HCT116 (cell line): ENCODE measurements around the gene INSR. TPM values are rescaled to one million over a fixed set of nuclear protein-coding genes. Genes with fewer than 3 reads are reported as not detected.

ENCODE experiments used
- ATAC-seq: fragments of 200-7000 bp; cut with Tn5 transposase; 2 replicates; pipeline ENCODE4 v1.9.1; 2020; ENCODE audit warnings: mild to moderate bottlenecking, moderate library complexity
- BruUV-seq: library from RNA; stranded (reverse); fragments of 400-500 nt; replicated peaks from 2 replicates; lab custom pipeline; 2021; lab: Mats Ljungman, UMichigan
- CTCF ChIA-PET: fragments of 300-600 bp; sonication (Branson Sonifier 250); formaldehyde crosslinking; loops from one replicate; lab custom pipeline; 2021; ENCODE audit warnings: antibody characterized with exemption; lab: Charles Lee
- POLR2A ChIA-PET: fragments of 300-600, 350-600 bp; sonication (Branson Sonifier 250); formaldehyde crosslinking; loops from one replicate; lab custom pipeline; 2021; ENCODE audit warnings: antibody characterized with exemption; lab: Charles Lee
- RAD21 ChIA-PET, 2 experiments: fragments of 300-600 bp; sonication (Branson Sonifier 250); formaldehyde crosslinking; loops; one replicate each; lab custom pipeline; 2023; ENCODE audit warnings: low total read pairs in 2 of 2; ENCODE audit not compliant: uncharacterized antibody in 2 of 2, unreplicated experiment in 2 of 2, low non-redundant PET in 1 of 2; lab: Charles Lee
- DNase-seq: peaks from one replicate; pipeline ENCODE4 v3.0.0-alpha.2; 2010; ENCODE audit warnings: low read depth, low spot score
- H2AFZ ChIP-seq: fragments of 200-600 bp; shearing (Covaris generic), sonication (generic); 2 replicates; pipeline ENCODE4 v1.6.1; 2017; ENCODE audit warnings: low read depth, mixed run types, mixed read lengths, antibody characterized with exemption, low read length; ENCODE audit not compliant: poor library complexity, severe bottlenecking
- H3K27ac ChIP-seq: 2 replicates; pipeline ENCODE4 v1.5.1; 2012; ENCODE audit warnings: low read depth, low read length
- H3K27me3 ChIP-seq: fragments of 200-600 bp; sonication (generic); 2 replicates; pipeline ENCODE4 v1.6.1; 2016; ENCODE audit warnings: mixed run types, low read length, mixed read lengths; ENCODE audit not compliant: insufficient read depth
- H3K36me3 ChIP-seq, 2 experiments: fragments of 200-500 bp in 1 of 2; fragments of 200-600 bp in 1 of 2; sonication (Bioruptor generic) in 1 of 2; sonication (generic) in 1 of 2; 2 replicates each; pipeline versions ENCODE4 v1.5.1 to v1.6.1; 2014 to 2016; ENCODE audit warnings: low read length in 2 of 2, inconsistent platforms in 1 of 2, mixed read lengths in 1 of 2, mixed run types in 1 of 2; ENCODE audit not compliant: insufficient read depth in 2 of 2, control insufficient read depth in 1 of 2
- H3K4me1 ChIP-seq, 2 experiments: fragments of 200-600 bp in 1 of 2; sonication (generic) in 1 of 2; 2 replicates each; pipeline versions ENCODE4 v1.5.1 to v1.6.1; 2012 to 2017; ENCODE audit warnings: low read length in 2 of 2, inconsistent platforms in 1 of 2, mild to moderate bottlenecking in 1 of 2, mixed read lengths in 1 of 2, mixed run types in 1 of 2, moderate library complexity in 1 of 2; ENCODE audit not compliant: insufficient read depth in 2 of 2, control insufficient read depth in 1 of 2
- H3K4me2 ChIP-seq: fragments of 200-600 bp; sonication (generic); 2 replicates; pipeline ENCODE4 v1.6.1; 2017; ENCODE audit warnings: mixed run types, low read length, mixed read lengths
- H3K4me3 ChIP-seq, 2 experiments: fragments of 200-600 bp in 1 of 2; sonication (generic) in 1 of 2; replicated peaks in 1 of 2; 2 replicates each; pipeline ENCODE4 v1.5.1; 2011 to 2016; ENCODE audit warnings: low read length in 2 of 2, control low read depth in 1 of 2, low read depth in 1 of 2, mild to moderate bottlenecking in 1 of 2, mixed read lengths in 1 of 2, mixed run types in 1 of 2
- H3K79me2 ChIP-seq: fragments of 200-600 bp; sonication (generic); 2 replicates; pipeline ENCODE4 v1.6.1; 2017; ENCODE audit warnings: mild to moderate bottlenecking, mixed run types, low read length, moderate library complexity, mixed read lengths; ENCODE audit not compliant: insufficient read depth
- H3K9ac ChIP-seq: fragments of 200-600 bp; sonication (generic); 2 replicates; pipeline ENCODE4 v1.6.1; 2016; ENCODE audit warnings: low read length, mixed read lengths
- H3K9me2 ChIP-seq: fragments of 200-600 bp; sonication (generic), shearing (Covaris generic); 2 replicates; pipeline ENCODE4 v1.6.1; 2017; ENCODE audit warnings: mixed run types, mild to moderate bottlenecking, moderate library complexity; ENCODE audit not compliant: insufficient read depth
- H3K9me3 ChIP-seq, 2 experiments: fragments of 200-500 bp in 1 of 2; fragments of 200-600 bp in 1 of 2; sonication (Bioruptor generic) in 1 of 2; sonication (generic) in 1 of 2; 2 replicates each; pipeline ENCODE4 v1.6.1; 2014 to 2017; ENCODE audit warnings: low read length in 2 of 2, mixed read lengths in 2 of 2, inconsistent platforms in 1 of 2, low read depth in 1 of 2, mild to moderate bottlenecking in 1 of 2, mixed run types in 1 of 2, moderate library complexity in 1 of 2; ENCODE audit not compliant: control insufficient read depth in 1 of 2, insufficient read depth in 1 of 2
- H4K20me1 ChIP-seq: fragments of 200-600 bp; sonication (generic), shearing (Covaris generic); 2 replicates; pipeline ENCODE4 v1.6.1; 2017; ENCODE audit warnings: mixed run types, mild to moderate bottlenecking, moderate library complexity; ENCODE audit not compliant: insufficient read depth
- ATF3 ChIP-seq: IDR thresholded peaks from 2 replicates; pipeline ENCODE4 v1.6.1; 2012
- CBX3 ChIP-seq: IDR thresholded peaks from 2 replicates; pipeline ENCODE4 v1.6.1; 2012; ENCODE audit warnings: low read depth
- CEBPB ChIP-seq: IDR thresholded peaks from 2 replicates; pipeline ENCODE4 v1.6.1; 2012; ENCODE audit warnings: low read depth
- CTCF ChIP-seq, 3 experiments: fragments of 200-600 bp in 1 of 3; sonication (generic) in 1 of 3; IDR thresholded peaks in 2 of 3; conservative IDR thresholded peaks in 1 of 3; 2 replicates each; pipeline ENCODE4 v1.5.1; 2012 to 2017; ENCODE audit warnings: low read depth in 2 of 3, low read length in 2 of 3, antibody characterized with exemption in 1 of 3, borderline replicate concordance in 1 of 3, control low read depth in 1 of 3, mild to moderate bottlenecking in 1 of 3, mixed read lengths in 1 of 3, mixed run types in 1 of 3, moderate library complexity in 1 of 3; ENCODE audit not compliant: insufficient read depth in 1 of 3
- EGR1 ChIP-seq: IDR thresholded peaks from 2 replicates; pipeline ENCODE4 v1.6.1; 2012; ENCODE audit warnings: low read depth
- ELF1 ChIP-seq: IDR thresholded peaks from 2 replicates; pipeline ENCODE4 v1.6.1; 2012; ENCODE audit warnings: low read depth, borderline replicate concordance
- EZH2 ChIP-seq: fragments of 200-600 bp; sonication (generic); IDR thresholded peaks from 2 replicates; pipeline ENCODE4 v1.6.1; 2017; ENCODE audit warnings: antibody characterized with exemption, mixed run types
- JUND ChIP-seq: IDR thresholded peaks from 2 replicates; pipeline ENCODE4 v1.6.1; 2012
- MAX ChIP-seq: IDR thresholded peaks from 2 replicates; pipeline ENCODE4 v1.6.1; 2012
- POLR2A ChIP-seq: IDR thresholded peaks from 2 replicates; pipeline ENCODE4 v1.7.0; 2011; ENCODE audit warnings: borderline replicate concordance; ENCODE audit not compliant: insufficient read depth, insufficient read length; ENCODE audit errors: extremely low read depth
- POLR2AphosphoS5 ChIP-seq: IDR thresholded peaks from 2 replicates; pipeline ENCODE4 v1.6.1; 2011; ENCODE audit warnings: mild to moderate bottlenecking, low read depth, low read length, moderate library complexity
- REST ChIP-seq: IDR thresholded peaks from 2 replicates; pipeline ENCODE4 v1.6.1; 2012; ENCODE audit warnings: low read depth
- SIN3A ChIP-seq: IDR thresholded peaks from 2 replicates; pipeline ENCODE4 v1.6.1; 2012; ENCODE audit warnings: low read depth
- SP1 ChIP-seq: IDR thresholded peaks from 2 replicates; pipeline ENCODE4 v1.6.1; 2012; ENCODE audit warnings: low read depth
- SRF ChIP-seq: IDR thresholded peaks from 2 replicates; pipeline ENCODE4 v1.6.1; 2012; ENCODE audit warnings: low read depth
- TCF7L2 ChIP-seq: IDR thresholded peaks from 2 replicates; pipeline ENCODE4 v1.7.0; 2011; ENCODE audit warnings: borderline replicate concordance, inconsistent platforms; ENCODE audit not compliant: insufficient read depth, insufficient read length; ENCODE audit errors: extremely low read depth
- YY1 ChIP-seq: IDR thresholded peaks from 2 replicates; pipeline ENCODE4 v1.6.1; 2011; ENCODE audit warnings: low read length, low read depth, moderate library complexity, mild to moderate bottlenecking; ENCODE audit not compliant: insufficient replicate concordance; ENCODE audit errors: extremely low read depth
- ZBTB33 ChIP-seq: IDR thresholded peaks from 2 replicates; pipeline ENCODE4 v1.6.1; 2011; ENCODE audit warnings: mild to moderate bottlenecking, low read length, moderate library complexity; ENCODE audit not compliant: insufficient replicate concordance; ENCODE audit errors: extremely low read depth
- ZFX ChIP-seq: fragments of 450-650 bp; IDR thresholded peaks from 2 replicates; pipeline ENCODE4 v1.6.1; 2017
- intact Hi-C: fragments of 100-400 bp; cut with micrococcal nuclease; formaldehyde crosslinking; loops from 2 replicates; pipeline ENCODE4 v1.10.0; 2022
- total RNA-seq: library from RNA; stranded (reverse); gene quantifications from one replicate; pipeline ENCODE4 v1.2.1, GENCODE V29; 2021; ENCODE audit not compliant: unreplicated experiment

INSR gene
- total RNA-seq, 1 experiment from 2014 or later: 25.4 TPM

- no peak for TF ChIP-seq ZBTB33
- TF ChIP-seq, all 23 proteins: peak for 0
Measured at GRCh38 chr19:7229735-7230134, 64.5 kb downstream of the INSR start (continued).

- no peaks in the 10 kb centered on the region for H3K9me2 ChIP-seq
- H3K9ac ChIP-seq: no peak overlapping the region
- ChIA-PET RAD21 (no interaction called here), POLR2A (no interaction called here), CTCF (no interaction called here)
- intact Hi-C loops: no loop called here
- no peaks in the 10 kb centered on the region for H4K20me1 ChIP-seq
- no TSS peak for BruUV-seq
- no peaks in the 10 kb centered on the region for H3K9me3 ChIP-seq
- no peaks in the 10 kb centered on the region for H3K79me2 ChIP-seq
- ATAC-seq: no peak
- H3K4me1 ChIP-seq: no peaks in the 10 kb centered on the region
- no peak overlapping the region for H3K4me2 ChIP-seq
- no peak overlapping the region for H3K27ac ChIP-seq
- H3K36me3 ChIP-seq: no peaks in the 10 kb centered on the region
- no peak overlapping the region for H3K4me3 ChIP-seq
- no peaks in the 10 kb centered on the region for H3K27me3 ChIP-seq
- no peak for DNase-seq
- no peak overlapping the region for H2AFZ ChIP-seq
- TF ChIP-seq CBX3 (no peak), SRF (no peak), TCF7L2 (no peak), POLR2AphosphoS5 (no peak), ELF1 (no peak), SP1 (no peak), POLR2A (no peak), ZFX (no peak), REST (no peak), CEBPB (no peak), YY1 (no peak), EZH2 (no peak), JUND (no peak), SIN3A (no peak), CTCF (IDR thresholded peaks at IDR 0.05 in 2 of 3, conservative IDR thresholded peaks at IDR 0.05 in 1 of 3; ENCODE audit: borderline replicate concordance in 1 of 3, insufficient read depth in 1 of 3, low read depth in 2 of 3, low read length in 2 of 3) (no peak), ATF3 (no peak), MAX (no peak), EGR1 (no peak)
Measured at GRCh38 chr19:7228935-7229541, 65.2 kb downstream of the INSR start.
